GM12801 (cell line): ENCODE results near the gene SLC2A5.

Experiments
- TF ChIP-seq, protein P1 (sequence below): IDR thresholded peaks from one replicate; pipeline ENCODE4 v1.5.1; 2011; ENCODE audit warnings: control low read depth; ENCODE audit not compliant: insufficient read length; ENCODE audit errors: extremely low read depth

SLC2A5 gene

DNA sequence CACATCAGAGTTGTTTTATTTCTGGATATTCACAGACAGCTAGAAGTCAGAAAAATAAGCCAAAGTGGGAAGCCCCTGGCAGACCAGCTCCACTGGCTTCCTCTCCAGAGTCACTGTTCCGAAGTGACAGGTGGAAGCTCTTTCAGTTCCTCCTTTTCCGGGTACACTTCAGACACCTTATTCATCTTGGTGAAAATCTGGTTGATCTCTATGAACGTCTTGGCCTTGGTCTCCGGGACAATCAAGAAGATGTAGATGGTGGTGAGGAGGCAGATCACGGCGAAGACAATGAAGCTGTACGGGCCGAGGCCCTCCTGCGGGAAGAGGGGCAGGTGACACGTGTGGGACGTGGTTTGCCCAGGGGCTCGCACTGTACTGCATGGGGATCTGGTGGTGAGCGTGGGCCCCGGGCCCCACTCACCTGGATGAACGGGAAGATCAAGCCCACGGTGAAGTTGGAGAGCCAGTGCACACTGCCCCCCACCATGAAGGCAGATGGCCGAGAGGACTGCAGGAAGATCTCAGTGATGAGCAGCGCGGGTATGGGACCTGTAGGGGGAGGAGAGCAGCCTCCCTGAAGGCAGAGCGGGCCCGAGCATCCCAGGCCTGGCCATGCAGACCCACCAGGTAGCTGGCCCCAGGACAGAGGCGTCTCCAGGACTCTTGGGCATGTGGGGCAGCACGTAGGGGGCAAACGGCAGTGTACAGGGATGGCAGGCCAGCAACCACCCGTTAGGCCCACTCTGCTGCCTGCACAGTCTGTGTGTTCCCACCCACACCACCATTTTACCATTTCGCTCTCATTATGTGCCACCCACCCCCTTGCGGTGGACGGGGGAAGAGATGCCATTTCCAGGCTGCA, 31.7 kb downstream of the SLC2A5 start:
- TF ChIP-seq, protein P1, sequence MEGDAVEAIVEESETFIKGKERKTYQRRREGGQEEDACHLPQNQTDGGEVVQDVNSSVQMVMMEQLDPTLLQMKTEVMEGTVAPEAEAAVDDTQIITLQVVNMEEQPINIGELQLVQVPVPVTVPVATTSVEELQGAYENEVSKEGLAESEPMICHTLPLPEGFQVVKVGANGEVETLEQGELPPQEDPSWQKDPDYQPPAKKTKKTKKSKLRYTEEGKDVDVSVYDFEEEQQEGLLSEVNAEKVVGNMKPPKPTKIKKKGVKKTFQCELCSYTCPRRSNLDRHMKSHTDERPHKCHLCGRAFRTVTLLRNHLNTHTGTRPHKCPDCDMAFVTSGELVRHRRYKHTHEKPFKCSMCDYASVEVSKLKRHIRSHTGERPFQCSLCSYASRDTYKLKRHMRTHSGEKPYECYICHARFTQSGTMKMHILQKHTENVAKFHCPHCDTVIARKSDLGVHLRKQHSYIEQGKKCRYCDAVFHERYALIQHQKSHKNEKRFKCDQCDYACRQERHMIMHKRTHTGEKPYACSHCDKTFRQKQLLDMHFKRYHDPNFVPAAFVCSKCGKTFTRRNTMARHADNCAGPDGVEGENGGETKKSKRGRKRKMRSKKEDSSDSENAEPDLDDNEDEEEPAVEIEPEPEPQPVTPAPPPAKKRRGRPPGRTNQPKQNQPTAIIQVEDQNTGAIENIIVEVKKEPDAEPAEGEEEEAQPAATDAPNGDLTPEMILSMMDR: no peak

DNA sequence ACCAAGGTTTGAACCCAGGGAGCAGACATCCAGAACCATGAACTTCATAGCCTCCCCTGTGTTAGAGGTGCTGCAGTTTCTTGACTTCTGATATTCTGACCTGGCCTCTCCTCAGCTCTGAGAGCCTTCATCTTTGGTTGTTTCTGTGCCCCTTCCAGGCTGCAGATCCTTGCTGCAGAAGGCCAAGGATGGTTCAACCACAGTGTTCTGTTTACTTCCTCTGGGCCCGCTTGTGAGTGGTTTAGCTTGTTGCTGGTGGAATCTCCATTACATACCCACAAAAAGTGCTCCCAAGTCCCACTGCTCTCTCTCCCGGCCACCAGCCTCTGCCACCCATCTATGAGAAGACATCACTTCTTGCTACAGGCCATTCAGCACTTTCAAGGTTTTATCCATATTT, 34.2 kb downstream of the SLC2A5 start:
- TF ChIP-seq, protein P1: no peak

DNA sequence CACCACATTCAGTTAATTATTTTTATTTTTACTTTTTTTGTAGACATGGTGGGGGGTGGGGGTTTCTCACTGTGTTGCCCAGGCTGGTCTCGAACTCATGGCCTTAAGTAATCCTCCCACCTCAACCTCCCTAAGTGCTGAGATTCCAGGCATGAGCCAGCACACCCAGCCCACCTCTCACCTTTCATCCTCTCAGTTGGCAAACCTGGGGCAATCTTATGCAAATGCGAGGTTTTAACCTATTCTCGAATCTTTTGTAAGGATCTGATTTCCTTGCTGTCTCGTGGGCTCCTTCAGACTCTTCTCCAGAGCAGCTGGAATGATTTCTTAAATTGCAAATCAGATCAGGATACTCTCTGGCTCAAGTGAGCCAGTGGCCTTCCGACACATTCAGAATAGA, 36.1 kb downstream of the SLC2A5 start:
- TF ChIP-seq, protein P1: no peak

DNA sequence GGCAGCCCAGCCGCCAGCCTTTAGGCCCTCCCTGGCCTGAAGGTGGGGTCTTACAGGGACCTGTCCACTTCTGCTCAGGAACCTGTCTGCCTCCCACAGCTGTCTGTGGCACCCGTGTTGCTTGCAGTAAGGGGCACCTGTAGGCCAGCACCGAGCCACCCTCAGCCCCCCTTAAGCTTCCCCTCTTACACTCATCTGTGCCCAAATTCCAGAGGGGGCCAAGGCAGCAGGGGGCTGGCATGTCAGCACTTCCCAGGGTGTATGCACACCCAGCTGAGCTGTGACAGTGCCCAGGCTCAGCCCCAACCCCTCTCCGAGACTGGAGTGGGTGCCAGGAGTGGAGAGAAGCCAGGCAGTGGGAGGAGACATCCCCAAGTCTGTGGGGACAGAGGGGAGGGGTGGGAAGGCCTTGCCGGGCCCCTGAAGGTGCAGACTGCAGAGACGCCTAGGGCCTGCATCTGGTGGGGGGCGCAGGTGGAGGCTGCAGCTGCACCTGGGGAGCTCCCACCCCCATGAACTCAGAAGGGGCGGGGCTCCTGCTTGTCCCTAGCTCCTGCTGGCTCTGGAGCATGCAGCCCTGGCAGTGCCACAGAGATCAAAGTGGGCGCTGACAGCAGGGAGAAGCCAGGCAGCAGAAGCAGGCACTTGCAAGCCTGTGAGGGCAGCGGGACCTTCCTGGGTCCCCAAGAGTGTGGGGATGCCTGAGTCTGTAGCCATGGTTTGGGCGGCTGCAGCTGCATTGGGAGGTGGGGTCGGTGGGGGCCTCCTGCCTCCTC, 37.8 kb downstream of the SLC2A5 start:
- TF ChIP-seq, protein P1: no peak

DNA sequence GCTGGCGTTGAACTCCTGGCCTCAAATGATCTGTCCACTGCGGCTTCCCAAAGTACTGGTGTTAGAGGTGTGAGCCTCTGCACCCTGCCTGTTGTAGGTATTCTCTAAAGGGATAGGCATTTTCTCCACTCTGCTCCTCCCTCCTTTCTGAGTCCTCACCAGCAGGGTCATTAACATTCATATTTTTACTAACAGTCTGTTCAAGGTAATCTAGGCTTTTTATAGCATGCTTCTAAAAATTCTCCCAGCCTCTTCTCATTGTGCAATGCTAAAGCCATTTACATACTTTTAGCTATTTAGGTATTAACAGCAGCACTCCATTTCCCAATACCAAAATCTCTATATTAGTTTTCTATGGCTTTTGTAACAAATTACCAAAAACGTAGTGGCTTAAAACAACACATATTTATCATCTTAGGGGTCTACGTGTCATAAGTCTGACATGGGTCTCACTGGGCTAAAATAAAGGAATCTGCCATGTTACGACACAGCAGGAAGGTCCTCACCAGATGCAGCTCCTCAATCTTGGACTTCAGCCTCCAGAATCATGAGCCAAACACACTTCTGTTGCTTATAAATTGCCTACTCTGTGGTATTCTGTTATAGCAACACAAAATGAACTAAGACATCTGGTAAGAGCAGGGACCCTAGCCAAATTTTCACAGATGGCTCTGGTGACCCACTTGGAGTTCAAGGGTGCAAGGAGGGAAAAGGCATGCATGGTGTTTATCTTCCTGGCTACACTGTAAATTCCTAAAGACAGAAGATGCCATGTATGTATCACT, 40.3 kb downstream of the SLC2A5 start:
- TF ChIP-seq, protein P1: no peak

DNA sequence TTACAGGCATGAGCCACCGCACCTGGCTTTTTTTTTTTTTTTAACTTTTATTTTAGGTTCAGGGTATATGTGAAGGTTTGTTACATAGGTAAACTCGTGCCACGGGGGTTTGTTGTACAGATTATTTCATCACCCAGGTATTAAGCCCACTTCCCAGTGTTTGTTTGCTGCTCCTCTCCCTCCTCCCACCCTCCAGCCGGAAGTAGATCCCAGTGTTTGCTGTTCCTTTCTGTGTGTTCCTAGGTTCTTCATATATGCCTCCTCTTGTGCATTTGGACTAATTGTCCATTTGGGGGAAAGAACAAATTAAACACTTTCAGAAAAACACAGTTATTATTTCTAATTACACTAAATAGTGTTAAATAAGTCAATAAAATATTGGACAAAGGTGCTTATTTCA, 42.1 kb downstream of the SLC2A5 start:
- TF ChIP-seq, protein P1: no peak

DNA sequence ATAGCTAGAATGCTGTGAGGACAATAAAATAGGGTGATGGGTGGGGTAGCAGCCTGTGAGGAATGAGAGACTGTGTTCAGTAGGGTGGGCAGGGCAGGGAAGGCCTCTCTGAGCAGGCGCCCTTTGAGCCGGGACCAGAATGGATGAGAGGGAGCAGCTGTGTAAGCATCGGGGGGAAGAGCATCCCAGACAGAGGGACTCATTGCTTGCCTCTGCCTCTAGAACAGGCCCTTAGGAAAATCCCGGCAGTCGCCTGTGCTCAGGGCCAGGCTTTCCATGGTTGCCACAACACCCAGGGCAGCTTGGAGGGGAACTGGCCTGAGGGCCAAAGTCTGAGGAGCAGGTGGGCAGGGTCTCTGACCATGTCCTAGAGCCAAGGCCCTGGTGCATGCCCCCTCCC, 44.0 kb downstream of the SLC2A5 start:
- TF ChIP-seq, protein P1: no peak
